Ovary (tissue), 9 donors: Measurements from ENCODE around the gene IQGAP2. TPM values are rescaled to one million over a fixed set of nuclear protein-coding genes. Genes with fewer than 3 reads are reported as not detected.

ENCODE experiments used
- DNase-seq, 5 donors: peaks; one replicate each; pipeline ENCODE4 v3.0.0-alpha.2; 2019 to 2020
- H3K27ac ChIP-seq, 2 donors: fragments of 200-600 bp; one replicate each; pipeline versions ENCODE4 v1.5.1 to v1.8.0; 2019 to 2022
- H3K27me3 ChIP-seq: fragments of 200-600 bp; one replicate; pipeline ENCODE4 v1.8.0; 2022
- H3K36me3 ChIP-seq: fragments of 200-600 bp; sonication (generic); one replicate; pipeline ENCODE4 v1.5.1; 2019
- H3K4me1 ChIP-seq: one replicate; pipeline ENCODE4 v1.8.1; 2013; ENCODE audit warnings: mild to moderate bottlenecking, moderate library complexity; ENCODE audit not compliant: insufficient read depth
- H3K4me3 ChIP-seq: fragments of 200-600 bp; sonication (generic); one replicate; pipeline ENCODE4 v1.5.1; 2017
- H3K9me3 ChIP-seq, 2 donors: fragments of 200-600 bp in 1 of 2; sonication (generic) in 1 of 2; one replicate each; pipeline versions ENCODE4 v1.5.1 to v1.8.1; 2013 to 2019; ENCODE audit warnings: mild to moderate bottlenecking in 1 of 2, moderate library complexity in 1 of 2
- EP300 ChIP-seq: sonication (generic); formaldehyde crosslinking; IDR thresholded peaks from one replicate; pipeline ENCODE4 v1.6.1; 2017; ENCODE audit warnings: antibody characterized with exemption
- POLR2A ChIP-seq: fragments of 450-650 bp; IDR thresholded peaks from one replicate; pipeline ENCODE4 v1.6.1; 2017; ENCODE audit warnings: antibody characterized with exemption, mild to moderate bottlenecking, moderate library complexity
- WGBS, 3 donors: extraction: QIAGEN DNeasy Blood & Tissue Kit in 1 of 3; methylation state at CpG; one replicate each; pipeline versions ENCODE4 v1.1.5 to v1.1.7; 2013 to 2017; 5-methylcytosine and 5-hydroxymethylcytosine counted together
- intact Hi-C, 4 donors: fragments of 100-400 bp; cut with DNase I; formaldehyde crosslinking; loops; one replicate each; pipeline versions ENCODE4 v1.11.0 to v1.15.1; 2022 to 2023
- polyA plus RNA-seq, 2 donors: library from polyadenylated mRNA; stranded (reverse); fragments of 200-250 nt in 1 of 2; fragments of 350-450 nt in 1 of 2; fragmentation: Illumina TruSeq in 1 of 2; extraction: RNeasy Lipid Tissue Mini Kit (QIAGEN cat#74804) in 1 of 2; gene quantifications; one replicate each; pipeline ENCODE4 v1.2.3, GENCODE V29; 2013 to 2014
- total RNA-seq, 7 donors: library from RNA; depleted of rRNA in 2 of 7; stranded (reverse); fragments of >200 nt in 2 of 7; fragmentation: NEBNext Ultra II Directional in 3 of 7; extraction: Animal tissue kit (Norgen Biotek cat#: 25700) in 3 of 7; gene quantifications; one replicate each; pipeline versions ENCODE4 v1.1.0 to v1.2.4, GENCODE V29; 2016 to 2023
- TF ChIP-seq, protein P1 (sequence below), 3 donors: fragments of 450-650 bp in 2 of 3; fragments of 200-600 bp in 1 of 3; IDR thresholded peaks; one replicate each; pipeline versions ENCODE4 v1.5.1 to v1.8.0; 2016 to 2022; ENCODE audit warnings: antibody characterized with exemption in 3 of 3, mild to moderate bottlenecking in 1 of 3
- donor health status: DM: no; HTN: no; CAD: no; lungs with moderate emphysema.
- donor health status: DM: no; HTN: no; CAD: no.
- donor health status: Bipolar disorder and iron deficiency.
- donor health status: DM: yes; HTN: yes; CAD: no.
- donor health status: DM: no; HTN: no; CAD: no.
- donor health status: DM: yes; HTN: yes; CAD: no.

The IQGAP2 gene
- total and polyA plus RNA-seq, 9 donors = 8.6 to 27.6 (median 13.9) TPM

DNA sequence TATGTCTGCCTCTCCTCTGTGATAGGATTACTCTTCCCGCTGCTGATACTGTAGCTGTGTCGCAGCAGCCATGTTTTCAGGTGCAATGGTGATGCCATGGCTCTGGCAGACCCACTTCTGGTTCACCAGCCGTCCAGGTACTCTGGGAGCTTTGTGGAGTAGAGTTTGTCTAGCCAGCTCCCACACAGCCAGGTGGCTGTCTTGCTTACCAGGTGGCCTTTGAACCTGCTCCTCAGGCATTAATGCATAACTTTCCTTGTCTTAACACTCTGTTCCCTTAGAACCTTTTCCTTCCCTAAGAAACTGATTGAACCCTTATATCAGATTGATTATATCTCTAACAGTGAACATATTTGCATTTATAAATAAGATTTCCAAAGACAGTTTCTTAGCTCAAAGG lies 177.9 kb downstream of the IQGAP2 start:
- no peaks in the 10 kb centered on the region for H3K36me3 ChIP-seq
- H3K9me3 ChIP-seq = no peaks in the 10 kb centered on the region
- TF ChIP-seq EP300 (no peak), POLR2A (no peak)
- TF ChIP-seq, protein P1, sequence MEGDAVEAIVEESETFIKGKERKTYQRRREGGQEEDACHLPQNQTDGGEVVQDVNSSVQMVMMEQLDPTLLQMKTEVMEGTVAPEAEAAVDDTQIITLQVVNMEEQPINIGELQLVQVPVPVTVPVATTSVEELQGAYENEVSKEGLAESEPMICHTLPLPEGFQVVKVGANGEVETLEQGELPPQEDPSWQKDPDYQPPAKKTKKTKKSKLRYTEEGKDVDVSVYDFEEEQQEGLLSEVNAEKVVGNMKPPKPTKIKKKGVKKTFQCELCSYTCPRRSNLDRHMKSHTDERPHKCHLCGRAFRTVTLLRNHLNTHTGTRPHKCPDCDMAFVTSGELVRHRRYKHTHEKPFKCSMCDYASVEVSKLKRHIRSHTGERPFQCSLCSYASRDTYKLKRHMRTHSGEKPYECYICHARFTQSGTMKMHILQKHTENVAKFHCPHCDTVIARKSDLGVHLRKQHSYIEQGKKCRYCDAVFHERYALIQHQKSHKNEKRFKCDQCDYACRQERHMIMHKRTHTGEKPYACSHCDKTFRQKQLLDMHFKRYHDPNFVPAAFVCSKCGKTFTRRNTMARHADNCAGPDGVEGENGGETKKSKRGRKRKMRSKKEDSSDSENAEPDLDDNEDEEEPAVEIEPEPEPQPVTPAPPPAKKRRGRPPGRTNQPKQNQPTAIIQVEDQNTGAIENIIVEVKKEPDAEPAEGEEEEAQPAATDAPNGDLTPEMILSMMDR (IDR thresholded peaks at IDR 0.05) = no peak
- WGBS, 3 donors = 89 to 98% (median 89%) methylated on average over 3 of the region's 3 CpGs
- no peaks in the 10 kb centered on the region for H3K27me3 ChIP-seq
- H3K27ac ChIP-seq = no peak overlapping the region
- intact Hi-C loops = loop anchor here in 2 of 4 donors (5.0 to 10.0 kb wide), 2 partner anchors 176 to 179 kb away; partner anchors contain the start of gene IQGAP2 (in 2 of the 2)
- H3K4me1 ChIP-seq = no peaks in the 10 kb centered on the region
- H3K4me3 ChIP-seq = no peak overlapping the region
- no peak for DNase-seq

DNA sequence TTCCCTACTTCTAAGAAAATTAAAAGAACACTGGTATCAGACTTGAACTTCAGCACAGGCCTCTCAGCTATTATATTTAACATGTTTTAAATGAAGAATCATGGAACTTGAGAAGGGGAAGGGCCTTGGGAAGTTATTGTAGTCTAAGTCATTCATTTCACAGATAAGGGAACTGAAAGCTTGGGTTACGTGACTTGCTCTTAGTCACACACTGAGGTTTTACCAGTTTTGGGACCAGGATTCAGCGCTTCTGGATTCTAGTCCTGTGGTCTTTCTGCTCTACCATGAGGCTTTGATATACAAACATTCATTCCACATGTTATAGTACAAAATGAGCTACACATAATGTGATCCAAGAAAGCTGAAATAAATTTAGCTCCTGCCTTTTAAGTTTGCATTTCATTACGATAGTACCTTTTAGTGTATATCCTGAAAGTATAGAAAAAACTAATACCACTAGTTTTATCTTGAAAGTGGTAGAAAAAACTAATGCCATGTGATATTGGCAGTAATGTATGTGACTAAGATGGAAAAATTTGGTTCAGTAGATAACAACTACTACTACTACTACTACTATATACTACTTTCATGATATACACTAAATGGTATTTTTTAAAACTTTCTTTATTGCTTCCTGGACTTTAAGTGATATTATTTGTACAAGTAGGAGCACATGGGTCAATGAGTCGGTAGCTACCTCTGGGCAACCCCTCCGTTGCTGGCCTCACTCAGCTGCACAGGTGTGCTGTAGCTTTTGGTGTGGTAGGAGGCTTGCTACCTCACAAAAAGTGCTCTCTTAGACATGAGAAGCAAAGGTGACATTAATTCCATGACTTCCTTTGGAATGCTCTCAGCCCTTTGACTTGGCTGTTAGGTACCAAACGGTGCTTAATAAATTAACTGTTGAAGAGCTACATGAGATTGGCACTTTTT lies 179.4 kb downstream of the IQGAP2 start:
- H3K4me1 ChIP-seq = no peaks in the 10 kb centered on the region
- no peak overlapping the region for H3K4me3 ChIP-seq
- intact Hi-C loops = loop anchor here in 2 of 4 donors (5.0 to 10.0 kb wide), 2 partner anchors 178 to 180 kb away; partner anchors contain the start of gene IQGAP2 (in 2 of the 2)
- H3K27ac ChIP-seq = no peak overlapping the region
- DNase-seq = no peak
- H3K9me3 ChIP-seq = no peaks in the 10 kb centered on the region
- WGBS, 3 donors = 79 to 86% (median 82%) methylated on average over 6 of the region's 6 CpGs
- no peaks in the 10 kb centered on the region for H3K27me3 ChIP-seq
- H3K36me3 ChIP-seq = no peaks in the 10 kb centered on the region
- TF ChIP-seq POLR2A = no peak
- TF ChIP-seq, protein P1 (IDR thresholded peaks at IDR 0.05) = no peak
- no peak for TF ChIP-seq EP300

DNA sequence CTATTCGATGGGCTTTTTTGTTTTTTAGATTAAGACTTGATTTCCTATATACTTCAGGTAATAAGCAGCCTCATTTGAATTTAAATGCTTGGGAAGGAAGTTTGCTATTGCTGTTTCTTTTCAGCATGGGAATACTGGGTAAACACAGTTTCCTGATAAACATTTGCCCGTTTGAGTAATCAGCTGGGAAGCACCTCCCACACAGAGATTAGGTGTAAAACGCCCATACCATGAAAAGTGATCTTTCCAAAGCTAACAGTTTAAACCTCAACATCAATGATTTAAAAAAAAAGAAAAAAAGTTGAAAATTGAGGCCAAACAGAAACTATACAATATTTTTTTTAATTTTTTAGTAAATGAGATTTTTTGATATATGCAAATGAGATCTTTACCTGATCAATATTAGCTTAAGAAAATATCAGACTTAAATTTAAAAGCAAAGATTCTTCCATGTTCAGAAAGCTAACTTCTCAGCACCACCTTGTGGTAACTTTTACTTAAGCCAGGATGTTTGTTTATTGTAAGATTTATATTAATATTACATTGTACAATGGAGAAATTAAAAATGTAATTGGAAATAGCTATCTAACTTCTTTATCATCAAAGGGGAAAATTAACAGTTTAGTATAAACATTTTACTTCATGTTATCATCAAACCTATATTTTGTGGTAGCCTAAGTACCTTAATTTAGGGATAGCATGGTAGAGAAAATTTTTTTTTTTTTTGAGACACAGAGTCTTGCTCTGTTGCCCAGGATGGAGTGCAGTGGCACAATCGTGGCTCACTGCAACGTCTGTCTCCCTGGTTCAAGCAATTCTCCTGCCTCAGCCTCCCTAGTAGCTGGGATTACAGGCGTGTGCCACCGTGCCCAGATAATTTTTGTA lies 180.3 kb downstream of the IQGAP2 start:
- H3K27me3 ChIP-seq = no peaks in the 10 kb centered on the region
- 36 to 41% (median 37%) methylated on average over 7 of the region's 7 CpGs for WGBS, 3 donors
- DNase-seq = no peak
- no peaks in the 10 kb centered on the region for H3K4me1 ChIP-seq
- no peak overlapping the region for H3K27ac ChIP-seq
- TF ChIP-seq, protein P1 (IDR thresholded peaks at IDR 0.05) = peak in 1 of 3 donors; percentile 5
- no peak for TF ChIP-seq POLR2A
- H3K9me3 ChIP-seq = no peaks in the 10 kb centered on the region
- no peaks in the 10 kb centered on the region for H3K36me3 ChIP-seq
- H3K4me3 ChIP-seq = no peak overlapping the region
- intact Hi-C loops = loop anchor here in 2 of 4 donors (5.0 to 10.0 kb wide), 2 partner anchors 179 to 181 kb away; partner anchors contain the start of gene IQGAP2 (in 2 of the 2)

DNA sequence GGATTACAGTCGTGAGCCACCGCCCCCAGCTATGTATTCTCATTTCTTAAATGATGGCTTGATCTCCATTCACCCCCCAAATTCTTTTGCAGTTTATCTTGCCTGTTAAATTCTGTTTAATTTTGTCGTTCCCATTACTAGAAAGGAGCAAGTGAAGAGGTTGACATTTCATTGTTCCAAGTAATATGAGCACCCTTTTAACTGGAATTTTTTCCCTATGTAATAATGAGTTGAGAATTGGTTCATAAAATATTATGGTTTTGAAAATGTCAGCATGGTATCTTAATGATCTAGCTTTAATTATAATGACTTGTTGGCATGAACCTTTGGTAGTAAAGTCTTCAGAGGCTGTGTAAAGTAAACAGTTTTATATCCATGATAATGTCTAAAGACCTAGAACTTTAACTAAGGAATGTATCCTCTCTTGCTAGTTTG lies 182.7 kb downstream of the IQGAP2 start:
- H3K36me3 ChIP-seq = no peaks in the 10 kb centered on the region
- no peaks in the 10 kb centered on the region for H3K9me3 ChIP-seq
- no peak overlapping the region for H3K4me3 ChIP-seq
- WGBS, 3 donors = 74 to 78% (median 75%) methylated on average over 3 of the region's 3 CpGs
- intact Hi-C loops = loop anchor here in 1 of 4 donors (10.0 kb wide), 1 partner anchor 181 kb away; the partner anchor contains the start of gene IQGAP2
- TF ChIP-seq, protein P1 (IDR thresholded peaks at IDR 0.05) = no peak
- TF ChIP-seq POLR2A (no peak), EP300 (no peak)
- no peak for DNase-seq
- no peaks in the 10 kb centered on the region for H3K4me1 ChIP-seq
- H3K27me3 ChIP-seq = no peaks in the 10 kb centered on the region
- H3K27ac ChIP-seq = no peak overlapping the region
